Endodermal cell (in vitro differentiated cells): ENCODE results near the gene SEPTIN8. TPM values are rescaled to one million over a fixed set of nuclear protein-coding genes. Genes with fewer than 3 reads are reported as not detected.

Source experiments
- DNase-seq: peaks from one replicate; pipeline ENCODE4 v3.0.0-alpha.2; 2017
- H3K27ac ChIP-seq: 2 replicates; pipeline ENCODE4 v1.5.1; 2013; ENCODE audit warnings: mild to moderate bottlenecking, low read depth, low read length, moderate library complexity
- H3K27me3 ChIP-seq: 2 replicates; pipeline ENCODE4 v1.6.1; 2013; ENCODE audit warnings: mild to moderate bottlenecking, low read length, moderate library complexity; ENCODE audit not compliant: insufficient read depth, control insufficient read depth, poor library complexity, severe bottlenecking
- H3K36me3 ChIP-seq: 2 replicates; pipeline ENCODE4 v1.7.0; 2013; ENCODE audit warnings: mild to moderate bottlenecking, low read length, moderate library complexity; ENCODE audit not compliant: control insufficient read depth, insufficient read depth
- H3K4me1 ChIP-seq: one replicate; pipeline ENCODE4 v1.7.0; 2013; ENCODE audit warnings: low read length; ENCODE audit not compliant: control insufficient read depth, insufficient read depth
- H3K4me3 ChIP-seq: 2 replicates; pipeline ENCODE4 v1.5.1; 2013; ENCODE audit warnings: mild to moderate bottlenecking, low read length, moderate library complexity
- H3K9ac ChIP-seq: 2 replicates; pipeline ENCODE4 v1.6.1; 2013; ENCODE audit warnings: mild to moderate bottlenecking, low read length, moderate library complexity; ENCODE audit not compliant: poor library complexity, severe bottlenecking; ENCODE audit errors: extremely low read depth
- H3K9me3 ChIP-seq: 2 replicates; pipeline ENCODE4 v1.6.1; 2013; ENCODE audit warnings: mild to moderate bottlenecking, low read length, moderate library complexity; ENCODE audit not compliant: control insufficient read depth
- H3K27ac Mint-ChIP-seq: 2 replicates; pipeline ENCODE4 v1.8.0; 2020; ENCODE audit warnings: mixed read lengths
- H3K27me3 Mint-ChIP-seq: 2 replicates; pipeline ENCODE4 v1.8.0; 2021; ENCODE audit warnings: mild to moderate bottlenecking, mixed read lengths; ENCODE audit not compliant: insufficient read depth
- H3K36me3 Mint-ChIP-seq: 2 replicates; pipeline ENCODE4 v1.8.0; 2020; ENCODE audit warnings: low read depth, mixed read lengths
- H3K4me1 Mint-ChIP-seq: 2 replicates; pipeline ENCODE4 v1.8.0; 2020; ENCODE audit warnings: mixed read lengths
- H3K4me3 Mint-ChIP-seq: 2 replicates; pipeline ENCODE4 v1.8.0; 2020; ENCODE audit warnings: mild to moderate bottlenecking, moderate library complexity, mixed read lengths
- H3K9me3 Mint-ChIP-seq: 2 replicates; pipeline ENCODE4 v1.8.0; 2020; ENCODE audit warnings: mild to moderate bottlenecking, mixed read lengths
- WGBS, 2 experiments: methylation state at CpG; one replicate each; pipeline versions ENCODE4 v1.1.5 to v1.1.7; 2013; ENCODE audit warnings: missing lambda C conversion rate in 2 of 2, mixed read lengths in 1 of 2; ENCODE audit not compliant: insufficient coverage in 1 of 2, insufficient read length in 1 of 2; 5-methylcytosine and 5-hydroxymethylcytosine counted together
- total RNA-seq, 2 donors: library from RNA; stranded (reverse); fragmentation: NEBNext Ultra II Directional in 1 of 2; extraction: Animal tissue kit (Norgen Biotek cat#: 25700) in 1 of 2; gene quantifications; 2 replicates in 1 of 2; 3 replicates in 1 of 2; pipeline ENCODE4 v1.2.1, GENCODE V29; 2021
- TF ChIP-seq, protein P1 (sequence below): fragments of 200-600 bp; sonication (generic); conservative IDR thresholded peaks from 2 replicates; pipeline ENCODE4 v1.5.0; 2021; ENCODE audit warnings: antibody characterized with exemption, mild to moderate bottlenecking

SEPTIN8 gene
- total RNA-seq, 2 donors from 2014 or later, result 49.0 to 56.7 TPM

DNA sequence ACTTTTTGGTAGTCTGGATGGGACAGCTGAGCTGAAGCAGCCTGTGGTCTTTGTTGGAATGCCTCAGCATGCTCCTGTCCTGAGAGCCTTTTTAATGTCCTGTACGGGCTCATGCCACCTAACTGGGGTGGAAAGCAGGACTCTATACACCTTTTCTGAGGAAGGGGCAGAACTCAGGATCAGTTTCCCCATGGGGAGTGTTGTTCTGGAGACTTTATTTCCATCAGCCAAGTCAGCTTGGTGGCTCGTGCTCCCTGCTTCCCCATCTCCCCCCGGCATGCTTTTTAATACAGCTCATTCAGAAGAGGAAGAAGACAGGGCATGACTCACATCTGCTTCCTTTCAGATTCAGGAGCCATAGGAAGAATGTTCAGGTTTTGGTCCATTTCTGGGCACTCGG, 5.1 kb upstream of the SEPTIN8 start:
- TF ChIP-seq, protein P1, sequence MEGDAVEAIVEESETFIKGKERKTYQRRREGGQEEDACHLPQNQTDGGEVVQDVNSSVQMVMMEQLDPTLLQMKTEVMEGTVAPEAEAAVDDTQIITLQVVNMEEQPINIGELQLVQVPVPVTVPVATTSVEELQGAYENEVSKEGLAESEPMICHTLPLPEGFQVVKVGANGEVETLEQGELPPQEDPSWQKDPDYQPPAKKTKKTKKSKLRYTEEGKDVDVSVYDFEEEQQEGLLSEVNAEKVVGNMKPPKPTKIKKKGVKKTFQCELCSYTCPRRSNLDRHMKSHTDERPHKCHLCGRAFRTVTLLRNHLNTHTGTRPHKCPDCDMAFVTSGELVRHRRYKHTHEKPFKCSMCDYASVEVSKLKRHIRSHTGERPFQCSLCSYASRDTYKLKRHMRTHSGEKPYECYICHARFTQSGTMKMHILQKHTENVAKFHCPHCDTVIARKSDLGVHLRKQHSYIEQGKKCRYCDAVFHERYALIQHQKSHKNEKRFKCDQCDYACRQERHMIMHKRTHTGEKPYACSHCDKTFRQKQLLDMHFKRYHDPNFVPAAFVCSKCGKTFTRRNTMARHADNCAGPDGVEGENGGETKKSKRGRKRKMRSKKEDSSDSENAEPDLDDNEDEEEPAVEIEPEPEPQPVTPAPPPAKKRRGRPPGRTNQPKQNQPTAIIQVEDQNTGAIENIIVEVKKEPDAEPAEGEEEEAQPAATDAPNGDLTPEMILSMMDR, result no peak
- no peak for DNase-seq
- H3K4me3 Mint-ChIP-seq, result no peak overlapping the region
- H3K27ac Mint-ChIP-seq, result no peak overlapping the region
- H3K4me1 ChIP-seq, result no peaks in the 10 kb centered on the region
- no peak overlapping the region for H3K27ac ChIP-seq
- H3K9me3 ChIP-seq, result no peaks in the 10 kb centered on the region
- peaks cover under 1% of the 10 kb centered on the region for H3K4me1 Mint-ChIP-seq
- H3K4me3 ChIP-seq, result no peak overlapping the region
- H3K9ac ChIP-seq, result no peak overlapping the region
- H3K9me3 Mint-ChIP-seq, result no peaks in the 10 kb centered on the region
- 55 to 83% methylated on average over 3 to 4 of the region's 4 CpGs for WGBS, 2 experiments
- no peaks in the 10 kb centered on the region for H3K36me3 ChIP-seq
- H3K27me3 Mint-ChIP-seq, result peaks cover 49% of the 10 kb centered on the region
- H3K36me3 Mint-ChIP-seq, result no peaks in the 10 kb centered on the region
- peaks cover 55% of the 10 kb centered on the region for H3K27me3 ChIP-seq

DNA sequence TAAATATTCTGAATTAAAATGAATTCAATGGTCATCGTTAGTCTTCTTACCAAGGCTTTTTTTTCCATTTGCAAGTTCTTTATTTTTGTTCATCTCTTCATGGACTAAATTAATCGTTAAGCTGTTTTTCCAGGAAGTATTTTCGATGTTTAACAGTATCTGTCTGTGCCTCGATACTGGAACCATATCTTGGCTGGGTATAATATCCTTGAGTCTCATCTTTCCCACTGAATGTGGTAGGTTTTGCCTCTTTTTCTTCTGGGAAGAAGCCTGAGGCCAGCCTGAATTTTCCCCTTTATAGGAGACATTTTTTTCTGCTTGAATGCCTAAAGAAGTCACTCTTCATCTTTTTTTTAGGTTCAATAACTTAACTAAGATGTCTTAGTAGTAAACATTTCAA, 4.0 kb upstream of the SEPTIN8 start:
- TF ChIP-seq, protein P1, result no peak
- 76 to 97% methylated on average over 3 to 4 of the region's 4 CpGs for WGBS, 2 experiments
- DNase-seq, result no peak
- Mint-ChIP-seq H3K27me3 (peaks cover 53% of the 10 kb centered on the region), H3K27ac (no peak overlapping the region), H3K36me3 (no peaks in the 10 kb centered on the region), H3K9me3 (no peaks in the 10 kb centered on the region), H3K4me3 (no peak overlapping the region), H3K4me1 (no peaks in the 10 kb centered on the region)
- Histone ChIP-seq H3K9me3 (no peaks in the 10 kb centered on the region), H3K4me1 (no peaks in the 10 kb centered on the region), H3K27me3 (peaks cover 57% of the 10 kb centered on the region), H3K9ac (no peak overlapping the region), H3K27ac (no peak overlapping the region), H3K36me3 (no peaks in the 10 kb centered on the region), H3K4me3 (no peak overlapping the region)

GRCh38 chr5:132780577-132780976, 3.5 kb upstream of the SEPTIN8 start:
- Histone ChIP-seq H3K4me1 (no peaks in the 10 kb centered on the region), H3K27me3 (peaks cover 60% of the 10 kb centered on the region)

More at GRCh38 chr5:132780577-132780976, 3.5 kb upstream of the SEPTIN8 start:
- Mint-ChIP-seq H3K4me1 (no peaks in the 10 kb centered on the region), H3K36me3 (no peaks in the 10 kb centered on the region), H3K27ac (no peak overlapping the region), H3K9me3 (no peaks in the 10 kb centered on the region), H3K4me3 (no peak overlapping the region), H3K27me3 (peaks cover 52% of the 10 kb centered on the region)
- no peaks in the 10 kb centered on the region for H3K9me3 ChIP-seq
- no peak overlapping the region for H3K4me3 ChIP-seq
- TF ChIP-seq, protein P1, result no peak
- H3K36me3 ChIP-seq, result no peaks in the 10 kb centered on the region
- H3K9ac ChIP-seq, result no peak overlapping the region
- WGBS, 2 experiments, result 80% methylated on average over 1 of the region's 1 CpG; no CpG with 5 or more reads in 1 of the 2 experiments
- DNase-seq, result no peak
- no peak overlapping the region for H3K27ac ChIP-seq
